Nephron progenitor cell (in vitro differentiated cells): ENCODE measurements around the gene RBM38.

Experiments
- DNase-seq: peaks from one replicate; pipeline ENCODE4 v3.0.0; 2021
- H3K27ac Mint-ChIP-seq: 2 replicates; pipeline ENCODE4 v1.8.0; 2021; ENCODE audit warnings: mild to moderate bottlenecking, moderate library complexity, mixed read lengths
- H3K27me3 Mint-ChIP-seq: 2 replicates; pipeline ENCODE4 v1.8.0; 2021; ENCODE audit warnings: mild to moderate bottlenecking, low read depth, mixed read lengths; ENCODE audit not compliant: poor library complexity
- H3K36me3 Mint-ChIP-seq: 2 replicates; pipeline ENCODE4 v1.8.0; 2021; ENCODE audit warnings: low read depth, mixed read lengths
- H3K4me1 Mint-ChIP-seq: 2 replicates; pipeline ENCODE4 v1.8.0; 2021; ENCODE audit warnings: mixed read lengths
- H3K4me3 Mint-ChIP-seq: 2 replicates; pipeline ENCODE4 v1.8.0; 2021; ENCODE audit warnings: mild to moderate bottlenecking, moderate library complexity, mixed read lengths
- H3K9me3 Mint-ChIP-seq: 2 replicates; pipeline ENCODE4 v1.8.0; 2021; ENCODE audit warnings: mild to moderate bottlenecking, moderate library complexity, mixed read lengths
- TF ChIP-seq, protein P1 (sequence below): fragments of 200-600 bp; sonication (generic); IDR thresholded peaks from 2 replicates; pipeline ENCODE4 v1.5.0; 2021; ENCODE audit warnings: antibody characterized with exemption

The RBM38 gene

DNA sequence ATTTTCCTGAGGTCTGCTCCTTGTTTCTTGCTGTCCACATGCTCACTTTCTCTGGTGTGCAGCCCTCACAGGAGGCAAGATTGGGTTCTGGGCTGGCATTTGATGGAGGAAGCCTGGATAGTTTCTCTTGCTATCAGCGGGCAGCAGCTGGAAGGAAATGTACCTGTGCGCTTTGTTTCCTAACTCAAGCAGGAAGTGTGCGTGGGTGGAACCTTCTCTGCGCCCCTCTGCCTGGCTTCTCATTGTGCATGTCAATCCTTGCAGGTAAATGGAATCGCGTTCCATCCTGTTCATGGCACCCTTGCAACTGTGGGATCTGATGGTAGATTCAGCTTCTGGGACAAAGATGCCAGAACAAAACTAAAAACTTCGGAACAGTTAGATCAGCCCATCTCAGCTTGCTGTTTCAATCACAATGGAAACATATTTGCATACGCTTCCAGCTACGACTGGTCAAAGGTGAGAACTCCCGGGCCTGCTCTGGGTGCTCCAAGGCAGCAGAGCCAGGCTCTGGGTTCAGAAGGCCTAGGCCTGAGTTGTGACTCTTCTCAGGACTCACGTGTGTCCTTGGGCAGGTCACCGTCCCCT, 16.8 kb upstream of the RBM38 start:
- DNase-seq = no peak
- TF ChIP-seq, protein P1, sequence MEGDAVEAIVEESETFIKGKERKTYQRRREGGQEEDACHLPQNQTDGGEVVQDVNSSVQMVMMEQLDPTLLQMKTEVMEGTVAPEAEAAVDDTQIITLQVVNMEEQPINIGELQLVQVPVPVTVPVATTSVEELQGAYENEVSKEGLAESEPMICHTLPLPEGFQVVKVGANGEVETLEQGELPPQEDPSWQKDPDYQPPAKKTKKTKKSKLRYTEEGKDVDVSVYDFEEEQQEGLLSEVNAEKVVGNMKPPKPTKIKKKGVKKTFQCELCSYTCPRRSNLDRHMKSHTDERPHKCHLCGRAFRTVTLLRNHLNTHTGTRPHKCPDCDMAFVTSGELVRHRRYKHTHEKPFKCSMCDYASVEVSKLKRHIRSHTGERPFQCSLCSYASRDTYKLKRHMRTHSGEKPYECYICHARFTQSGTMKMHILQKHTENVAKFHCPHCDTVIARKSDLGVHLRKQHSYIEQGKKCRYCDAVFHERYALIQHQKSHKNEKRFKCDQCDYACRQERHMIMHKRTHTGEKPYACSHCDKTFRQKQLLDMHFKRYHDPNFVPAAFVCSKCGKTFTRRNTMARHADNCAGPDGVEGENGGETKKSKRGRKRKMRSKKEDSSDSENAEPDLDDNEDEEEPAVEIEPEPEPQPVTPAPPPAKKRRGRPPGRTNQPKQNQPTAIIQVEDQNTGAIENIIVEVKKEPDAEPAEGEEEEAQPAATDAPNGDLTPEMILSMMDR = no peak
- H3K9me3 Mint-ChIP-seq = no peaks in the 10 kb centered on the region
- no peak overlapping the region for H3K4me3 Mint-ChIP-seq
- H3K36me3 Mint-ChIP-seq = peaks cover 79% of the 10 kb centered on the region
- H3K27ac Mint-ChIP-seq = peak overlapping the region; percentile 47
- H3K4me1 Mint-ChIP-seq = no peaks in the 10 kb centered on the region
- peaks cover 2% of the 10 kb centered on the region for H3K27me3 Mint-ChIP-seq

DNA sequence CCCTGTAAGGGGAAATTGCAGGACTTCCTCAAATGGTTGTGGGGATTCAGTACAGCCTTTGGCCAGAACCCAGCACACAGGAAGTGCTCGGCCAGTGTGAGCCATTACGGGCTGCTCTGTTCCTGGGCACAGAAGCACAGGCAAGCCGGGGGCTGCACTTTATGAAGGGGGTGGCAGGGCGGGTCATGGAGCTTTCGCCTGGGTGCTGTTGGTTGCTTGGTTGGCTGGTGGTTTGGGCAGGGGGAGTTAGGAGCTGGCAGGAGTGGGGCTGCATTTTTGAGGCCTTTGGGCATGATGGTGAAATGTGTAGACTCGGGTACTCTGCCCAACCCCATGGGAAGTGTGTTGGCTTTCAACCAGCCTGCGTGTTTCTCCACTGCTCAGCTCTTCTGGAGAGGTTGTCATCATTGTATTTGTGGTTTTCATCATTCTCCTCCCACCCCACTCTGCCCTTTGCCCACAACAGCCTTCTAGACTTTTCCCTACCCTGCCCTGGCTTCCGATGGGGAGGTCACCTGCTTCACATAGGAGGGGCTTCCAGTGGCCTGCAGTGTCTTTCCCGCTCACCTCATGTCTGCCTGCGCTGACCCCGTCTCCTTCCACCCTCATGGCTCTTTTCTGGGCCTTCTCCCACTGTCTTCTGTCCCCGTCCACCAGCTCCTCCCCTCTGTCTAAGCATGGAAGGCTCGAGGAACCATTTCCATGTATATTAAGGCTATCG, 16.1 kb upstream of the RBM38 start:
- Mint-ChIP-seq H3K36me3 (peaks cover 72% of the 10 kb centered on the region), H3K27ac (no peak overlapping the region), H3K4me1 (no peaks in the 10 kb centered on the region), H3K9me3 (no peaks in the 10 kb centered on the region), H3K27me3 (peaks cover 2% of the 10 kb centered on the region), H3K4me3 (no peak overlapping the region)
- TF ChIP-seq, protein P1 = no peak
- DNase-seq = no peak

DNA sequence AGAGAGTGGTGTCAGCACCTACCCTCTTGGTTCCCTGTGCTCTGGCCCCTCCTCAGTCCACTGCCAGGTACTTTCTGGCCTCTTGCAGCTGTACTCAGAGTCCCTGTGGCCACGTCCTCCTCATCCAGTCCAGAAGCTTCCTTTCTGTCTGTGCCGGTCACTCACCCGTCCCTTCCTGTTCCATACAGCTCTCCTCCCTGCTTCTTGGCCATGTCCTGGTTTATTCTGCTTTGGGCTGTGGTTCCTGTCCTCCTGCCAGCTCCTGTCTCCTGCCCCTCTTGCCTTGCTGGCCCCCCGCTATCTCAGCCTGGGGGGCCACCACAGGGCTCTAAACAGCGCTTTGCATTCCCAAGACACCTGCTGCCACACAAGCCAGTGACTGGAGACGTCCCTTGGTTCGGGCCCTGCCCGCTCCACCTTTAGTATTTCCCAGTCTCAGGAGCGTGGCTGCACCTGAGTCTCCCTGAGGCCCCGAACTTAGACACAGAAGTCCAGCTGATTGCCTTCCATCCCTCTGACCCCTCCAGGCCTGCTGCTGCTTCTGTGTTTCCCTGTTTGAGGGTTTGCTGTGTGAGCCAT, 15.5 kb upstream of the RBM38 start:
- H3K4me3 Mint-ChIP-seq = no peak overlapping the region
- TF ChIP-seq, protein P1 = no peak
- no peaks in the 10 kb centered on the region for H3K4me1 Mint-ChIP-seq
- H3K9me3 Mint-ChIP-seq = no peaks in the 10 kb centered on the region
- H3K27me3 Mint-ChIP-seq = no peaks in the 10 kb centered on the region
- H3K27ac Mint-ChIP-seq = no peak overlapping the region
- no peak for DNase-seq
- H3K36me3 Mint-ChIP-seq = peaks cover 66% of the 10 kb centered on the region

DNA sequence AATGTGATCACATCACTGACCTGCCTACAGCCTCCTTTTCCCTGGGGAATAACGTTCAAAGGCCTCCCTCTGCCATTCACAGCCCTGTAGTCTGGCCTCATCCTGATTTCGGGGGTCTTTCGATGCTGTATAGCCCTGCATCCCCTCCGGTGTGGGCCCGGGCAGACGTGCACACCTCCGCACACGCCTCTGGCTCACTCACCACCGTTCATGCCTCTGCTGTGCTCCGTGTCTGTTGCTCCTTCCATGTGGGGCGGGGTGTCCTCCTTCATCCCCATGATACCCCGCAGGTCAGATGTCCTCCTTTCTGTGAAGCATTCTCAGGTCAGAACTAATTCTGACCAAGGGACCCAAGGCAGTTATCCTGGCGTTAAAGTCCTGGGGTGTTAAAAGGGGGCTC, 13.8 kb upstream of the RBM38 start:
- H3K9me3 Mint-ChIP-seq = no peaks in the 10 kb centered on the region
- TF ChIP-seq, protein P1 = no peak
- H3K27me3 Mint-ChIP-seq = no peaks in the 10 kb centered on the region
- peaks cover 5% of the 10 kb centered on the region for H3K4me1 Mint-ChIP-seq
- H3K4me3 Mint-ChIP-seq = no peak overlapping the region
- peaks cover 58% of the 10 kb centered on the region for H3K36me3 Mint-ChIP-seq
- no peak overlapping the region for H3K27ac Mint-ChIP-seq
- DNase-seq = no peak

DNA sequence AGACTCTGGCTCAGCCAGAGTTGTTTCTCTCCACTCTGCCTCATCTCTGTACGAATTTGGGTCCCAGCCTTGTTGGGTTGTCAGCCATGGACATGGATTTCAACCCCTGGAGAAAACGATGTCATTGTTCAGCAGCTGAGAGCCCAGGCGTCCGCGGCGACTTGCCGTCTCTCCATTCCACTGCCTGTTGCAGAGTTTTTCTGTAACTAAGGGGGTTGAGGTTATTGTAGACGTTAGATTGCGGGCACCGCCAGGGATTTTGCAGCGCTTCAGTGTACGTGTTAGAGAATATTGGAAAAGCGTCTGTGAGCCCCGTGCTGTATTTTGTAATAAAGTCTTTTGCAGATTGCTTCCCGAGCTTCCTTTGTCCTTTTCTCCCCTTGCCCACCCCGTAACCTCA, 13.1 kb upstream of the RBM38 start:
- H3K36me3 Mint-ChIP-seq = peaks cover 55% of the 10 kb centered on the region
- no peak for DNase-seq
- peaks cover 5% of the 10 kb centered on the region for H3K4me1 Mint-ChIP-seq
- H3K27me3 Mint-ChIP-seq = no peaks in the 10 kb centered on the region
- no peaks in the 10 kb centered on the region for H3K9me3 Mint-ChIP-seq
- TF ChIP-seq, protein P1 = no peak
- no peak overlapping the region for H3K4me3 Mint-ChIP-seq
- peak overlapping the region; percentile 80 for H3K27ac Mint-ChIP-seq
